Activated T-cell treated with anti-CD3 and anti-CD28 coated beads for 48 hours (primary cell): ENCODE measurements around the gene TMEM259.

Source experiments
- DNase-seq: peaks from one replicate; pipeline ENCODE4 v3.0.0-alpha.2; 2020; ENCODE audit warnings: low read depth

Gene TMEM259

DNA sequence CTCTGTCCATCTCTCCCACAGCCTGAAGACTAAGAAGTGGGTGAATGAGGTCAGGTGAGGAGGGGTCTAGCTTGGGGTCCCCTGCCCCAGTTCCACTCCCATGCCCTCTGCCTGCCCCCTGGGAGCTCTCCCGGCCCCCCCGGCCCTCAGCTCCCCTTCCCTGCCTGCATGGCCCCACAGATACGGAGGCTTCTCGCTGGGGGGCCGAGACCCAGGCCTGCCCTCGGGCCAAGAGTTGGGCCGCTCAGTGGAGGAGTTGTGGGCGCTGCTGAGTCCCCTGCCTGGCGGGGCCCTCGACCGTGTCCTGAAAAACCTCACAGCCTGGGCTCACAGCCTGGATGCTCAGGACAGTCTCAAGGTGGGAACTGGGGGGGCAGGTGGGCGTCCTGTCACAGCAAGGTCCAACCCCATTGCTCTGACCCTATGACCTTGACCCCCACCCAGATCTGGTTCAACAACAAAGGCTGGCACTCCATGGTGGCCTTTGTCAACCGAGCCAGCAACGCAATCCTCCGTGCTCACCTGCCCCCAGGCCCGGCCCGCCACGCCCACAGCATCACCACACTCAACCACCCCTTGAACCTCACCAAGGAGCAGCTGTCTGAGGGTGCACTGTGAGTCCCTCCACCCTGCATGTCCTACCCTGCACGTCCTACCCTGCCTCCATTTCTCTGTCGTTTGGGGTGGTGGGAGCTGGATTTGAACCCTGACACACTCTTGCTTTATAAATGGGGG, 35.1 kb upstream of the TMEM259 start:
- DNase-seq: no peak

- no peak for DNase-seq
These were observed 34.1 kb upstream of the TMEM259 start for GRCh38 chr19:1055028-1055425.

DNA sequence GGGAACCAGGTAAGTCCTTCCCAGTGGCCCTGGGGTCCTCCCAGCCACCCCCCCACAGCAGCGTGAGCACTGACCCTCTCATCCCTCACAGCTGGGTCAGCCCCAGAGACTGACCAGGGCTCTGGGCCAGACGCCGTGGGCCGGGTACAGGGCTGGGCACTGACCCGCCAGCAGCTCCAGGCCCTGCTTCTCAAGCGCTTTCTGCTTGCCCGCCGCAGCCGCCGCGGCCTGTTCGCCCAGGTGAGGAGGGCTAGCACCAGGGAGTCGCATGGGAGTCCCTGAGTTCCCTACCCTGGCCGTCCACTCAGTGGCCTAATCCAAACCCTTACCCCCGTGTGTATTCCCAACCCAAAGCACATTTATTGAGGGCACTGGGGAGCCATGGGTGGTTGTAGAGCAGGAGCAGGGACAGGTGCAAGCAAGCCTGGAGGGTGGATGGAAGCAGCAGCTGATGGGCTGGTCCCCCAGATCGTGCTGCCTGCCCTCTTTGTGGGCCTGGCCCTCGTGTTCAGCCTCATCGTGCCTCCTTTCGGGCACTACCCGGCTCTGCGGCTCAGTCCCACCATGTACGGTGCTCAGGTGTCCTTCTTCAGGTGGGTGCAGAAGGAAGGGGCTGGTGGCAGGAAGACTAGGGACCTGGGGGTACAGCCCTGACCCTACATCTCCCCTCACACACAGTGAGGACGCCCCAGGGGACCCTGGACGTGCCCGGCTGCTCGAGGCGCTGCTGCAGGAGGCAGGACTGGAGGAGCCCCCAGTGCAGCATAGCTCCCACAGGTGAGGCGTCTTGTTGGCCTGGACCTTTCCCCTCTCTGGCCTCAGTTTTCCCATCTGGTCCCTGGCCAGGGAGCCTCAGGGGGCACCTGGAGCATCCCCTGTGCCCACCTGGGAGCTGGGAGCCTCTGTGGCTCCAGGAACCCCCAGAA, 33.4 kb upstream of the TMEM259 start:
- no peak for DNase-seq

- no peak for DNase-seq
These were observed 32.5 kb upstream of the TMEM259 start for GRCh38 chr19:1053176-1054101.

- DNase-seq: no peak
These were observed 31.5 kb upstream of the TMEM259 start for GRCh38 chr19:1052349-1052975.

GRCh38 chr19:1051791-1052190, 30.9 kb upstream of the TMEM259 start:
- DNase-seq: no peak

DNA sequence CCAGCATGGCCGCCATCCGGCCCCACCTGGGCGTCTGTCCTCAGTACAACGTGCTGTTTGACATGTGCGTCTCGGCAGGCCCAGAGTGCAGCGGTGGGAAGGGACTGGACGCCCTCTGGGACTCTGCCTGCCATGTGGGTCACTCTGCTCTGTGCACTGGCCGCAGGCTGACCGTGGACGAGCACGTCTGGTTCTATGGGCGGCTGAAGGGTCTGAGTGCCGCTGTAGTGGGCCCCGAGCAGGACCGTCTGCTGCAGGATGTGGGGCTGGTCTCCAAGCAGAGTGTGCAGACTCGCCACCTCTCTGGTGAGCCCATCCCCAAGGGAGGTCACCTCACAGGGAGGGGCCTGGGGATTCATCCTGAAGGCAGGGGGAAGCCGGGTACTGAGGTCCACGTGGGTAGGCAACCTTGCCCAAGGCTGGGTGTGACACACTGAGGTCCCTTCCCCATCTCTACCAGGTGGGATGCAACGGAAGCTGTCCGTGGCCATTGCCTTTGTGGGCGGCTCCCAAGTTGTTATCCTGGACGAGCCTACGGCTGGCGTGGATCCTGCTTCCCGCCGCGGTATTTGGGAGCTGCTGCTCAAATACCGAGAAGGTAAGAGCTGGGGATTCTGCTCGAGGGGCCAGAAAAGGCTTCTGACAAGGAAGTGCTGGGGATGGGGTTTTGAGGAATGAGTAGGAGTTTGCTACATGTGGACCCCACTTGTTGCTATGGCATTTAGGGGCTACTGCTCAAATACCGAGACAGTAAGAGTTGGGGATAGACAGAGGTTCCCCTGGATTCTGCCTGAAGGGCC, 30.3 kb upstream of the TMEM259 start:
- DNase-seq: no peak

DNA sequence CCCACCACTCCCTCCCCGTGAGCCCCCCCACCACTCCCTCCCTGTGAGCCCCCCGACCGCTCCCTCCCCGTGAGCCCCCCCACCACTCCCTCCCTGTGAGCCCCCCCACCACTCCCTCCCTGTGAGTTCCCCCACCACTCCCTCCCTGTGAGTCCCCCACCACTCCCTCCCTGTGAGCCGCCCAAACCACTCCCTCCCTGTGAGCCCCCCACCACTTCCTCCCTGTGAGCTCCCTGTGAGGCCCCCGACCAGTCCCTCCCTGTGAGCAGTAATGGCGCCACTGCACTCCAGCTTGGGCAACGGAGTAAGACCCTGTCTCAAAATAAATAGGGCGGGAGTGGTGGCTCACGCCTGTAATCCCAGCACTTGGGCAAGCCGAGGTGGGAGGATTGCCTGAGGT, 28.9 kb upstream of the TMEM259 start:
- no peak for DNase-seq

DNA sequence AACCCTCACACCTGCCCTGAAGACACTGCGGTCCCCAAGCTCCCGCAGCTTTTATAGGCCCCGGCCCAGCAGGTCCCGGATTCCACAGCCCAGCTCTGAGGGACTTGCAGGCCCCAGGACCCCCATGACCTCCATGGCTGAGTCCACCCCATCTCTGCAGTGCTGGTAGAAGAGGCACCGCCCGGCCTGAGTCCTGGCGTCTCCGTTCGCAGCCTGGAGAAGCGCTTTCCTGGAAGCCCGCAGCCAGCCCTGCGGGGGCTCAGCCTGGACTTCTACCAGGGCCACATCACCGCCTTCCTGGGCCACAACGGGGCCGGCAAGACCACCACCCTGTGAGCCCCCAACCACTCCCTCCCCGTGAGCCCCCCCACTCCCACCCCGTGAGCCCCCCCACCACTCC, 28.2 kb upstream of the TMEM259 start:
- DNase-seq: no peak

DNA sequence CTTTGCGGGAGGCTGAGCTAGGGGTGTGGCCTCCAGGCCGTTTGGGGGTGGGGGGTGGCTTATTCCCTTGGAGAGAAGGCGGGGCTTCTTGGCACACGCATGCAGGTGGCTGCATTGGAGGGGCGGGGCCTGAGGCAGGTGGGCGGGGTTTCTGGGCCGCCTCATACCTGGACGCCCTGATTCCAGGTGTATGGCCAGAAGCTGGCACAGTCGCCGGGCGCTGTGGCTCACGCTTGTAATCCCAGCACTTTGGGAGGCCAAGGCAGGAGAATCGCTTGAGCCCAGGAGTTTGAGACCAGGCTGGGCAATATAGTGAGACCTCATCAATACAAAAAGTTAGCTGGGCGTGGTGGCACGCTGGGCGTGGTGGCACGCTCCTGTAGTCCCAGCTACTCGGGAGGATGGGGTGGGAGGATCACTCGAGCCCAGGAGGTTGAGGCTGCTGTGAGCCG, 26.8 kb upstream of the TMEM259 start:
- DNase-seq: no peak

DNA sequence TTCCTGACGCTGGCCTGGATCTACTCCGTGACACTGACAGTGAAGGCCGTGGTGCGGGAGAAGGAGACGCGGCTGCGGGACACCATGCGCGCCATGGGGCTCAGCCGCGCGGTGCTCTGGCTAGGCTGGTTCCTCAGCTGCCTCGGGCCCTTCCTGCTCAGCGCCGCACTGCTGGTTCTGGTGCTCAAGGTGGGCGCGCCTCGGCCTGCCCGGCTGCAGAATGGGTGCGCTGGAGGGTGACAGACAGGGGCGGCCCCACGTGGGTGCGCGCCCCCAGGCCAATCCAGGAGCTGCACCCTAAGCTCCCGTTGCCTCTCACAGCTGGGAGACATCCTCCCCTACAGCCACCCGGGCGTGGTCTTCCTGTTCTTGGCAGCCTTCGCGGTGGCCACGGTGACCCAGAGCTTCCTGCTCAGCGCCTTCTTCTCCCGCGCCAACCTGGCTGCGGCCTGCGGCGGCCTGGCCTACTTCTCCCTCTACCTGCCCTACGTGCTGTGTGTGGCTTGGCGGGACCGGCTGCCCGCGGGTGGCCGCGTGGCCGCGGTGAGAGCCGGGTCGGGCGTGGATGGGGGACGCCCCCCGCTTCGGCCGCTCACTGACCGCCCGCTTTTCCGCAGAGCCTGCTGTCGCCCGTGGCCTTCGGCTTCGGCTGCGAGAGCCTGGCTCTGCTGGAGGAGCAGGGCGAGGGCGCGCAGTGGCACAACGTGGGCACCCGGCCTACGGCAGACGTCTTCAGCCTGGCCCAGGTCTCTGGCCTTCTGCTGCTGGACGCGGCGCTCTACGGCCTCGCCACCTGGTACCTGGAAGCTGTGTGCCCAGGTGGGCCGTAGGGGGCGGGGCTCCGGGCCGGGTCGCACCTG, 26.1 kb upstream of the TMEM259 start:
- DNase-seq: no peak

DNA sequence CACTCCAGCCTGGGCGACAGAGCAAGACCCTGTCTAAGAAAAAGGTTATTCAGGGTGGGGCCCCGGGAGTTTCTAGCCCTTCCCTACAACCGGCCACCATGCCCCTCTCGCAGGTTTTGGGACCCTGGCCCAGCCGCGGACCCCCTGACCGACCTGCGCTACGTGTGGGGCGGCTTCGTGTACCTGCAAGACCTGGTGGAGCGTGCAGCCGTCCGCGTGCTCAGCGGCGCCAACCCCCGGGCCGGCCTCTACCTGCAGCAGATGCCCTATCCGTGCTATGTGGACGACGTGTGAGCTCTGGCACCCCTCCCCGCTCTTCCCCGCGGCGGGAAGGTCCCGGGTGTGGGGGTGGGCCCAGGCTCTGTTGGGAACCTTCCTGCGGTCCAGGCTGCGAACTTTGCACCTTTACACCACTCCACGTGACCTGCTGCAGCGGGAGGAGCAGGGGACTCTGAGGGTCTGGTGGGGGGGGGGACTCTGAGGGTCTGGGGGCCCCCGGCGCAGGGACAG, 25.2 kb upstream of the TMEM259 start:
- DNase-seq: no peak

DNA sequence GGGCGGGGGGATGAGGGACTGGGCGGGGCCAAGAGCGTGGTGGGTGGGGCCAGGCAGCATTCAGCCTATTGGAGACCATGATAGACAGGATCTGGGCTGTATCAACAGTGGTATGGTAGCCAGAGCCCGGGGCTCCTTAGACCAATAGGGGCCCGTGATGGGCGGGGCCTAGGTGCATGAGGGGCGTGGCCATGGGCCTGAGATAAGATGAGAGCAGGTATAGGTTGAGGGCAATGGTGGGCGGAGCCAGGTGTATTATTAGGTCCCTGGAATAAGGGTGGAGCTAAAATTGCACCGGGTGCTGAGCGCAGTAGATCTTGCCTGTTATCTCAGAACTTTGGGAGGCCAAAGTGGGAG, 24.3 kb upstream of the TMEM259 start:
- DNase-seq: peak; percentile 77

- DNase-seq: no peak
These were observed 22.0 kb upstream of the TMEM259 start for GRCh38 chr19:1042689-1043511.

DNA sequence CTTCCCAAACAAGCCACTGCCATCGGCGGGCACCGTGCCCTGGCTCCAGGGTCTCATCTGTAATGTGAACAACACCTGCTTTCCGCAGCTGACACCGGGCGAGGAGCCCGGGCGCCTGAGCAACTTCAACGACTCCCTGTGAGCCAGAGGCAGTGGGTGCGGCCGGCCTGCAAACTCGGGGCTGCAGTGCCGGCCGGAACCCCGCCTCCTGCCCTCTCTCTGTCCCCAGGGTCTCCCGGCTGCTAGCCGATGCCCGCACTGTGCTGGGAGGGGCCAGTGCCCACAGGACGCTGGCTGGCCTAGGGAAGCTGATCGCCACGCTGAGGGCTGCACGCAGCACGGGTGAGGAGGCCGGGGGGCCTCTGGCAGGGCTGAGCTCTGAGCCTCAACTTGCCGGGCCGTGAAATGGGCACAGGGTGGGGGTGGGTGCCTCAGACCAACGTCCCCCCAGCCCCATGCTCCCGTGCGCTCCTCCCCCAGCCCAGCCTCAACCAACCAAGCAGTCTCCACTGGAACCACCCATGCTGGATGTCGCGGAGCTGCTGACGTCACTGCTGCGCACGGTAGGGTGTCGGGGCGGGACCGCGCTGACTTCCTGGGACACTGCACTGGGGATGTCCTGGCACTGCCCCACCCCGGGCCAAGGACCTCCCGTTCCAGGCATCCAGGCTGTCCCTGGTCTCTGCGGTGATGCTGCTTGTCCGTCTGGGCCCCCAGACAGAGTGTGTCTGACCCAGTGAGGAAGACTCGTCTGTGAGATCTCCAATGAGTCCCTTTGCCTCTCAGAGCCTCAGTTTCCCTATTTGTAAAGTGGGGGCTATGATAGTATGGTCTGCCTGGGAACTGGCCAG, 21.1 kb upstream of the TMEM259 start:
- no peak for DNase-seq

GRCh38 chr19:1041272-1041834, 20.4 kb upstream of the TMEM259 start:
- no peak for DNase-seq

- DNase-seq: peak; percentile 88
These were observed 19.8 kb upstream of the TMEM259 start for GRCh38 chr19:1040476-1041271.
